Measurements from ENCODE around the gene TMEM132C. TPM values are rescaled to one million over a fixed set of nuclear protein-coding genes. Genes with fewer than 3 reads are reported as not detected.

Gene TMEM132C
- polyA plus RNA-seq, 2 of the 4 experiments (the other 2 are of a cell fraction): not detected

DNA sequence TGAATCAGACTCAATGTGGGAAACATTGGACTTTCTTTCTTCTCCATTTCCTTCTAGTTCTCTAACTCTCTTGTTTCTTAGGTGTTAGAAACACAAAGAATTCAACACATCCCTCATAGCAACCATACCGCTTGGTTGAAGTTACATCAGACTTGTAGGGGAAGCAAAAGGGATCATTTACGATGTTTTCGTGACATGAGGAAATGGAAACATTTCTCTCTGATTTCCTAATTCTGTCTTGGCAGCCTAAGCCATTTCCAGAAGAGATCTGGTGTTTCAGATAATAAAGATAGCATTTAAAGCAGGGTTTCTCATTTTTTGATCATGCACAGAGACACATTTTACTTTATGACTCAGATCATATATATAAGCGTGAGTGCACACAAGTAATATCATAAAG, 202.0 kb downstream of the TMEM132C start:
- Histone ChIP-seq H3K27ac (no peak overlapping the region), H3K4me1 (no peaks in the 10 kb centered on the region), H3K4me3 (no peak overlapping the region), H3K4me2 (no peak overlapping the region), H3K9me3 (no peaks in the 10 kb centered on the region)
- no peak for FAIRE-seq
- 32% methylated on average over 4 of the region's 4 CpGs for WGBS (ENCODE audit: missing lambda C conversion rate)
- no peak for TF ChIP-seq HDAC2 (IDR thresholded peaks at IDR 0.05)
- TF ChIP-seq, protein P1, sequence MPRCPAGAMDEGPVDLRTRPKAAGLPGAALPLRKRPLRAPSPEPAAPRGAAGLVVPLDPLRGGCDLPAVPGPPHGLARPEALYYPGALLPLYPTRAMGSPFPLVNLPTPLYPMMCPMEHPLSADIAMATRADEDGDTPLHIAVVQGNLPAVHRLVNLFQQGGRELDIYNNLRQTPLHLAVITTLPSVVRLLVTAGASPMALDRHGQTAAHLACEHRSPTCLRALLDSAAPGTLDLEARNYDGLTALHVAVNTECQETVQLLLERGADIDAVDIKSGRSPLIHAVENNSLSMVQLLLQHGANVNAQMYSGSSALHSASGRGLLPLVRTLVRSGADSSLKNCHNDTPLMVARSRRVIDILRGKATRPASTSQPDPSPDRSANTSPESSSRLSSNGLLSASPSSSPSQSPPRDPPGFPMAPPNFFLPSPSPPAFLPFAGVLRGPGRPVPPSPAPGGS (IDR thresholded peaks at IDR 0.05): no peak
- TF ChIP-seq JUNB (IDR thresholded peaks at IDR 0.05): no peak
- TF ChIP-seq RAD21 (conservative IDR thresholded peaks at IDR 0.05 in 1 of 2, IDR thresholded peaks at IDR 0.05 in 1 of 2): no peak
- TF ChIP-seq NR3C1 (IDR thresholded peaks at IDR 0.05): no peak
- no peak for TF ChIP-seq FOXS1 (CRISPR knock-in tag; IDR thresholded peaks at IDR 0.05)
- TF ChIP-seq POLR2AphosphoS2 (conservative IDR thresholded peaks at IDR 0.05; ENCODE audit: low read length): no peak
- CTCF ChIA-PET: no interaction called here
- ATAC-seq: no peak
- DNase-seq (ENCODE audit: low read depth in 1 of 2, low spot score in 1 of 2): no peak
- POLR2A ChIA-PET: no interaction called here

DNA sequence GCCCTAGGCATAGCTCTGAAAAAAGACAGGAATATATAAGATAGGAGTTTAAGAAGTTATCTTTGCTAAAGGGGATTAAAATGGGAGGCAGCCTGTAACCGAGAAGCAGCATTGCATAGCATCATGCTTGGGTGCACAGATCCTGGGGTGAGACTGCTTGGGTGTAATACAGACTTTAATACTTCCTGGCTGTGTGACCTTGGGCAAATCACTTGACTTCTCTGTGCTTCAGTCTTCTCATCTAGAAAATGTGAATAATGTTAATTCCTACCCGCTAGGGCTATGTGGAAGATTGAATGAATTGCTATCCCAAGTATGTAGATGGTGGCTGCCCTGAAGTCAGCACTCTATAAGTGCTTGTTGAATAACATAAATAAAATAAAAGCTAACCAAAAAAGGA, 204.5 kb downstream of the TMEM132C start:
- ATAC-seq (no peak), DNase-seq (ENCODE audit: low read depth in 1 of 2, low spot score in 1 of 2) (no peak), FAIRE-seq (no peak)
- Histone ChIP-seq H3K27ac (no peak overlapping the region), H3K4me1 (no peaks in the 10 kb centered on the region), H3K4me3 (no peak overlapping the region), H3K9me3 (no peaks in the 10 kb centered on the region), H3K4me2 (no peak overlapping the region)
- CTCF ChIA-PET: no interaction called here
- WGBS (ENCODE audit: missing lambda C conversion rate): 7% methylated on average over 2 of the region's 2 CpGs
- TF ChIP-seq KDM1A (IDR thresholded peaks at IDR 0.05; ENCODE audit: low read depth): no peak
- POLR2A ChIA-PET: no interaction called here

GRCh38 chr12:128474916-128475315, 207.9 kb downstream of the TMEM132C start:
- CTCF ChIA-PET: no interaction called here
- TF ChIP-seq RNF2 (IDR thresholded peaks at IDR 0.05; ENCODE audit: borderline replicate concordance, low read depth) (no peak), SREBF2 (IDR thresholded peaks at IDR 0.05) (no peak), ZNF302 (CRISPR knock-in tag; IDR thresholded peaks at IDR 0.05) (no peak), SMC3 (IDR thresholded peaks at IDR 0.05) (no peak), JUN (IDR thresholded peaks at IDR 0.05) (no peak), CHD2 (IDR thresholded peaks at IDR 0.05; ENCODE audit: low read length, partially characterized antibody) (no peak), MAZ (IDR thresholded peaks at IDR 0.05; ENCODE audit: borderline replicate concordance, low read depth, low read length) (no peak), EHMT2 (IDR thresholded peaks at IDR 0.05; ENCODE audit: low read depth) (no peak), CBX8 (IDR thresholded peaks at IDR 0.05) (no peak), KDM1A (IDR thresholded peaks at IDR 0.05; ENCODE audit: low read depth) (no peak), HDAC2 (IDR thresholded peaks at IDR 0.05) (no peak), ESRRA (IDR thresholded peaks at IDR 0.05; ENCODE audit: borderline replicate concordance, low read length) (no peak), NR3C1 (IDR thresholded peaks at IDR 0.05) (no peak), RFX5 (IDR thresholded peaks at IDR 0.05) (no peak), CHD4 (IDR thresholded peaks at IDR 0.05; ENCODE audit: borderline replicate concordance) (no peak), HEYL (CRISPR knock-in tag; IDR thresholded peaks at IDR 0.05) (no peak), EP300 (IDR thresholded peaks at IDR 0.05) (no peak)
- TF ChIP-seq, protein P2, sequence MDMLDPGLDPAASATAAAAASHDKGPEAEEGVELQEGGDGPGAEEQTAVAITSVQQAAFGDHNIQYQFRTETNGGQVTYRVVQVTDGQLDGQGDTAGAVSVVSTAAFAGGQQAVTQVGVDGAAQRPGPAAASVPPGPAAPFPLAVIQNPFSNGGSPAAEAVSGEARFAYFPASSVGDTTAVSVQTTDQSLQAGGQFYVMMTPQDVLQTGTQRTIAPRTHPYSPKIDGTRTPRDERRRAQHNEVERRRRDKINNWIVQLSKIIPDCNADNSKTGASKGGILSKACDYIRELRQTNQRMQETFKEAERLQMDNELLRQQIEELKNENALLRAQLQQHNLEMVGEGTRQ (IDR thresholded peaks at IDR 0.05): no peak
- TF ChIP-seq, protein P3, sequence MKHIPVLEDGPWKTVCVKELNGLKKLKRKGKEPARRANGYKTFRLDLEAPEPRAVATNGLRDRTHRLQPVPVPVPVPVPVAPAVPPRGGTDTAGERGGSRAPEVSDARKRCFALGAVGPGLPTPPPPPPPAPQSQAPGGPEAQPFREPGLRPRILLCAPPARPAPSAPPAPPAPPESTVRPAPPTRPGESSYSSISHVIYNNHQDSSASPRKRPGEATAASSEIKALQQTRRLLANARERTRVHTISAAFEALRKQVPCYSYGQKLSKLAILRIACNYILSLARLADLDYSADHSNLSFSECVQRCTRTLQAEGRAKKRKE (CRISPR knock-in tag; IDR thresholded peaks at IDR 0.05; ENCODE audit: low read depth): no peak
- TF ChIP-seq, protein P4, sequence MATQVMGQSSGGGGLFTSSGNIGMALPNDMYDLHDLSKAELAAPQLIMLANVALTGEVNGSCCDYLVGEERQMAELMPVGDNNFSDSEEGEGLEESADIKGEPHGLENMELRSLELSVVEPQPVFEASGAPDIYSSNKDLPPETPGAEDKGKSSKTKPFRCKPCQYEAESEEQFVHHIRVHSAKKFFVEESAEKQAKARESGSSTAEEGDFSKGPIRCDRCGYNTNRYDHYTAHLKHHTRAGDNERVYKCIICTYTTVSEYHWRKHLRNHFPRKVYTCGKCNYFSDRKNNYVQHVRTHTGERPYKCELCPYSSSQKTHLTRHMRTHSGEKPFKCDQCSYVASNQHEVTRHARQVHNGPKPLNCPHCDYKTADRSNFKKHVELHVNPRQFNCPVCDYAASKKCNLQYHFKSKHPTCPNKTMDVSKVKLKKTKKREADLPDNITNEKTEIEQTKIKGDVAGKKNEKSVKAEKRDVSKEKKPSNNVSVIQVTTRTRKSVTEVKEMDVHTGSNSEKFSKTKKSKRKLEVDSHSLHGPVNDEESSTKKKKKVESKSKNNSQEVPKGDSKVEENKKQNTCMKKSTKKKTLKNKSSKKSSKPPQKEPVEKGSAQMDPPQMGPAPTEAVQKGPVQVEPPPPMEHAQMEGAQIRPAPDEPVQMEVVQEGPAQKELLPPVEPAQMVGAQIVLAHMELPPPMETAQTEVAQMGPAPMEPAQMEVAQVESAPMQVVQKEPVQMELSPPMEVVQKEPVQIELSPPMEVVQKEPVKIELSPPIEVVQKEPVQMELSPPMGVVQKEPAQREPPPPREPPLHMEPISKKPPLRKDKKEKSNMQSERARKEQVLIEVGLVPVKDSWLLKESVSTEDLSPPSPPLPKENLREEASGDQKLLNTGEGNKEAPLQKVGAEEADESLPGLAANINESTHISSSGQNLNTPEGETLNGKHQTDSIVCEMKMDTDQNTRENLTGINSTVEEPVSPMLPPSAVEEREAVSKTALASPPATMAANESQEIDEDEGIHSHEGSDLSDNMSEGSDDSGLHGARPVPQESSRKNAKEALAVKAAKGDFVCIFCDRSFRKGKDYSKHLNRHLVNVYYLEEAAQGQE (IDR thresholded peaks at IDR 0.05): no peak
- DNase-seq (ENCODE audit: low read depth in 1 of 2, low spot score in 1 of 2) (no peak), ATAC-seq (no peak), FAIRE-seq (no peak)
- POLR2A ChIA-PET: no interaction called here
- WGBS (ENCODE audit: missing lambda C conversion rate): 24% methylated on average over 10 of the region's 10 CpGs
- Histone ChIP-seq H3K4me2 (no peak overlapping the region), H3K4me1 (no peaks in the 10 kb centered on the region), H3K4me3 (no peak overlapping the region), H3K27ac (no peak overlapping the region), H3K9me3 (no peaks in the 10 kb centered on the region)
